HEK293 (cell line): ENCODE measurements around the gene PDGFA.

Experiments
- CTCF ChIP-seq: fragments of 450-650 bp; formaldehyde crosslinking; IDR thresholded peaks from 2 replicates; pipeline ENCODE4 v1.5.1; 2016; ENCODE audit warnings: missing biosample characterization, missing genetic modification characterization
- PRDM2 ChIP-seq: fragments of 450-650 bp; formaldehyde crosslinking; IDR thresholded peaks from 2 replicates; pipeline ENCODE4 v1.5.1; 2016; ENCODE audit warnings: missing biosample characterization, missing genetic modification characterization, borderline replicate concordance
- ZBTB21 ChIP-seq: fragments of 450-650 bp; formaldehyde crosslinking; IDR thresholded peaks from 2 replicates; pipeline ENCODE4 v1.5.1; 2017; ENCODE audit warnings: missing biosample characterization, missing genetic modification characterization
- ZBTB7A ChIP-seq: fragments of 450-650 bp; formaldehyde crosslinking; IDR thresholded peaks from 2 replicates; pipeline ENCODE4 v1.5.1; 2016; ENCODE audit warnings: low read depth, missing biosample characterization, missing genetic modification characterization
- ZNF148 ChIP-seq: fragments of 450-650 bp; formaldehyde crosslinking; IDR thresholded peaks from 2 replicates; pipeline ENCODE4 v1.5.0; 2017; ENCODE audit warnings: missing biosample characterization, missing genetic modification characterization, borderline replicate concordance
- ZNF155 ChIP-seq: fragments of 450-650 bp; formaldehyde crosslinking; IDR thresholded peaks from 2 replicates; pipeline ENCODE4 v1.5.1; 2016; ENCODE audit warnings: missing biosample characterization, missing genetic modification characterization

- TF ChIP-seq ZNF155 (no peak), PRDM2 (tag by site-specific recombination) (no peak), CTCF (tag by site-specific recombination) (no peak), ZBTB7A (tag by site-specific recombination) (no peak), ZBTB21 (no peak), ZNF148 (no peak)
These were observed 25.4 kb downstream of the PDGFA start for GRCh38 chr7:494259-494687.
